GM19452 (cell line): ENCODE measurements around the gene NDE1.
"Not testable (repeated sequence)": the region's sequence is repeated elsewhere in the genome, so short reads cannot be mapped to it uniquely, and the experiment has no call there.

Experiments
- ATAC-seq: cut with Tn5 transposase; IDR thresholded peaks from one replicate; pipeline ENCODE4 v1.9.1; 2021; ENCODE audit not compliant: unreplicated experiment

The NDE1 gene

DNA sequence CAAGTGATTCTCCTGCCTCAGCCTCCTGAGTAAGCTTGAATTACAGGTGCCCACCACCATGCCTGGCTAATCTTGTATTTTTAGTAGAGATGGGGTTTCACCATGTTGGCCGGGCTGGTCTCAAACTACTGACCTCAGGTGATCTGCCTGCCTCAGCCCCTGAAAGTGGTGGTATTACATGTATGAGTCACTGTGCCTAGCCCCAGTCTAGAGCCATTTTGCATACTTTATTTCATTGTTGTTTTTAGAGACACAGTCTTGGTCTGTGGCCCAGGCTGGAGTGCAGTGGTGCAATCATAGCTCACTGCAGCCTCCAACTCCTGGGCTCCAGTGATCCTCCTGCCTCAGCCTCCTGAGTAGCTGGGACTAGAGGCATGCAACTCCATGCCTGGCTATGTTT, 42.5 kb downstream of the NDE1 start:
- ATAC-seq, result not testable (repeated sequence)

DNA sequence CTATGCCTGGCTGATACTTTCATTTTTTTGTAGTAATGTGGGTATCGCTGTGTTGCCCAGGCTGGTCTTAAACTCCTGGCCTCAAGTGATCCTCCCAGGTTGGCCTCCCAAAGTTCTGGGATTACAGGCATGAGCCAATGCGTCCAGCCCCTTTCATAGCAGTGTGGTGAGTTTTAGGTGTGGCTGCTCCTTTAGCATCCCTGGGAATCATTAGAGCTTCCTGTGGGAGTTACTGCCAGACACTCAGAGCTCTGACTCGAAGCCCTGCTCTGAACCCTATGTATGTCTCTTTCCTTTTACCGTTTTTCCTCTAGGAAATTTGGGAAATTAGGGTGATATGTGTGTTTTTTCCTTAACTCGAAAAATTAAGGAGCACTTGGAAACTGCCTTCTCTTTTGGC, 44.5 kb downstream of the NDE1 start:
- no peak for ATAC-seq

DNA sequence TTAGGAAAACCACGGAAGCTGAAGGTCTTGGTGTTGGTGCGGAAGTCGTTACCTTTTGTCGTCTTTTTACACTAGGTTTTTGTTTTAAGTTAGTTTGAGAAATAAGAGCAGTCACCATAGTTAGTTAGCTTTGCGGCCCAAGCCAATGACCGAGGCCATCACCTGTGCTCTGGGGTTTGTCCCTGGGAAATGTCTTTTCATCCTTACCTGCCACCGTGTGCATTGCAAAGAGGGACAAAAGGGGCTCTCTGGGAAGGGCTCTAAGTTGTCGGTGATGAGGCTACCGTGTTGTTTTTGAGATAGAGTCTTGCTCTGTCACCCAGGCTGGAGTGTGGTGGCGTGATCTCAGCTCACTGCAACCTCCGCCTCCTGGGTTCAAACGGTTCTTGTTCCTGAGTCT, 49.8 kb downstream of the NDE1 start:
- no peak for ATAC-seq

DNA sequence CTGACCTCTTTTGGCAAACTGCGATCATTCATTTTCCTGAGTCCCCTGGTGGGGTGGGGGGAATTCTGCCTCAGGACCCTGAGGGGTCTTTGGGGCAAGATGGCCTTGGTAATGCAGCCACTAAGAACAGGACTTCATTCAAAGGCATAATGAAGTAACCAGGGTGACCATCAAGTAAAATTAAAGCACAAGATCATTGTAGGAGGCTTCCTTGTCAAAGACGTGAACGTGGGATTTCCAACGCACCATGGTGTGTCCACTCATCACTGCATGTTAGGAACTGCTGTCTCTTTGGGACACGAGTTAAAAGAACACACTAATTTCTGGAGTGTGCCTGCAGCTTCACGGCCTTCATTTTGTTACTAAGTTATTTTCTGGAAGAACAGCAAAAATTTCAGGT, 51.3 kb downstream of the NDE1 start:
- ATAC-seq, result no peak

DNA sequence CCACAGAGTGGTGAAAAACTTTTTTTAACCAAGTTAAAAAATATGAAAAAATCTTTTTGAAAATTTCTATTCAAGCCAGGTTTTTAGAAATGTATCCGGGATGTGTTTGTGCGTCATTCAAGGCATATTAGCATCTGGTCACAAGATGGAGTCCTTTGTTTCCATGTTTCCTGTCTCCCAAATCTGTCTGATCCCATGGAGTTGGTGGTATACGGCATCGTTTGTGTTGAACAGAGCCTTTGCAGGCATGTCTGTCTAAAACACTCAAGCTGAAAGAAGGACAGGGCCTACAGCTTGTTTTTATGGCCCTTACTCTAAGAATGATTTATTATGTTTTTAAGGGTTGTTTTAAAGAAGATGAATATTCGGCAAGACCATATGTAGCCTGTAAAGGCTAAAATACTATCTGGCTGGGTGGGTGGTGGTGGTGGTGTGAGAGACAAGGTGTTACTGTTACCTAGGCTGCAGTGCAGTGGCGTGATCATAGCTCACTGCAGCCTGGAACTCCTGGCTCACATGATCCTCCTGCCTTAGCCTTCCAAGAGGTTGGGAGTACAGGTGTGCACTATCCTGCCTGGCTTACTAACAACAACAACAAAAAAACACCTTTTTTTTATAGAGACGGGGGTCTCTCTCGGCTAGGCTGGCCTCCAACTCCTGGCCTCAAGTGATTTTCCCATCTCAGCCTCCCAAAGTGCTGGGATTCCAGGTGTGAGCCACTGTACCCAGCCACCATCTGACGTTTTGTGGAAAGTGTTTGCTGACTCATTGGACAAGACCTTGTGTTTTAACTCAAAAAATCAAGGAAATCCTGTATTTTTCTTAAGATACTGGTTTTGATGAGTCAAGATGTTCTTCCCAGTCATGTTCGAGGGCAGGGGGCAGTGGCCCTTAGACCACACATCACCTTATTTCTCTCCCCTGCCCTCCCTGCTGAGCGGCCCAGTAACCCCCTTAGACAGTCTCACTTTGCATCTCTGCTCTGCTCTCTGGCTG, 52.2 kb downstream of the NDE1 start:
- no peak for ATAC-seq

DNA sequence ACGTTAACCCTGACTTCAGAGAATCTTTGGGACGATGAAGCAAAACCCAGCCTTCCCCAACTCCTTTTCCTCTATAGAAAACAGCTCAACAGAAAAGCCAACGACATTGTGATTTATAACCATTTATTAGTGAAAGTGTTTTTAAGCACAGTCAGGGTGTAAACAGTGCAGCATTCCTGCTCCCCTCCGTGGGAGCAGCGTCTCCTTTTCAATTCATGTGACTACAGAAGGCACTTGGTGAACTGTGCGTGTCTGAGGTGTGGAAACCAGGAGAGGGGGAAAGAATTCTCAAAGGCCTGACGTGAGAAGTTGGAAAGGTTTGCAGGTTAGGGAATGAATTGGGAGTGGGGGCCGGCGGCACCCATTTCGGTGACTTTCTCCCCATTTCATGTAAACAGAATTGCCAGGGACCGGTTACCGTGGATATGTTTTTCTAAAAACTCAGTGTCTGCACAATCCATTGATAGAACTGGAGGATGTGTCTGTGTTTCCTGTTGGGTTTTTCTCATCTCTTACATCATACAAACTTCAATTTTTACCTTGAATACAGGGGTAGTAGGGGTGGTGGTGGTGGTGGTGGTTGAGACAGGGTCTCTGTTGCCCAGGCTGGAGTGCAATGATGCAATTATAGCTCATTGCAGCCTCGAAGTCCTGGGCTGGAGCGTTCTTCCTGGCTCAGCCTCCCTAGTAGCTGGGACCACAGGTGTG, 53.1 kb downstream of the NDE1 start:
- no peak for ATAC-seq

DNA sequence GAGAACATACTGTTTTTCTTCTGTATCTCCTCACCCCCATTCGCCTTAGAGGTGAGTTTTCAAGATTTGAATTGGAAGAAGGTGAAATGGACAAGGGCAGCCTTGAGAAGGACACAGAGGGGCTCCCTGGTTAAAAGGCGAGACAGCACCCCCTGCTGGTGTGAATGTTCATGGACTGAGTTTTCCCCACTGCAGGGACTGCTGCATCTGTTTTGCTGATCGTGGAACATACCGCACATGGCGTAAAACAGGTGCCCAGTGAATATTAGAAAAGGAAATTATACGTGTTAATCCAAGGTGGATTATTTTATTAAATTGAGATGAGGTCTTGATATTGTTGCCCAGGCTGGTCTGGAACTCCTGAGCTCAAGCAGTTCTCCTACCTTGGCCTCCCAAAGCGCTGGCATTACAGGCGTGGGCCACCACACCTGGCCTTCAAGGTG, 54.5 kb downstream of the NDE1 start:
- ATAC-seq, result no peak

DNA sequence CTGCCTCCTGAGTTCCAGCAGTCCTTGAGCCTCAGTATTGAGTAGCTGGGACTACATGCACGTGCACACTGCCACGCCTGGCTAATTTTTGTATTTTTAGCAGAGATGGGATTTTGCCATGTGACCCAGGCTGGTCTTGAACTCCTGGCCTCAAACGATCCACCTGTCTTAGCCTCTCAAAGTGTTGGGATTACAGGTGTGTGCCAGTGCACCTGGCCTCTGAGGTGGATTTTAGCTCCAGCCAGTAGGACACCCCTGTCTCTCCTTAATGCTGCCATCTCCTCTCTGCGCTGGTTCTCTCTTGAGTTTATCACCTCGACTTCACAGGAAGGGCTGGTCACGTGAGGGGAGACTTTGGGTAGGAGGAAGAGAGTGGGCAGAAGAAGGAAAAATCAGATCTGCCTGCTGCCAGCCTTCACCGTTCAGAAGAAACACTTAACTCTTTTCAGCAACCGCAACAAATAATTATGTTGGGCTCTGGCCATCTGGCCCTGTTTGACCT, 55.1 kb downstream of the NDE1 start:
- no peak for ATAC-seq

DNA sequence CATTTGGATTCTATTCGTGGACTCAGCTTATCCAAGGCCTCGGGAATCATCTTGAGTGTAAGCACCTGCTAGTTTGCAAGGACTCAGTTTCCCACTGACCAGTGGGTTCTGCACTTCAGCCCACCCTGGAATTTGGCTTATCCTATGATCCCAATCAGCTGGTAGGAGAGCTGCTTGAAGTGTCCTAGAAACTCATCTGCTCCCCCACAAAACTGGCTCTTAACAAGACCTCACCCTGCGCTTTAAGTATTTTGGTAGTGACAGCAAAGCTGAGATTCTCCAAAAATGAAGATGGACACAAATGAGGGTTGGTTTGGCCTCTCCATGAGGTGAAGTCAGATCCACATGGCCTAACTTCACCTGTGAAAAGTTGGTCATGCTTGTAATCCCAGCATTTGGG, 57.3 kb downstream of the NDE1 start:
- no peak for ATAC-seq

DNA sequence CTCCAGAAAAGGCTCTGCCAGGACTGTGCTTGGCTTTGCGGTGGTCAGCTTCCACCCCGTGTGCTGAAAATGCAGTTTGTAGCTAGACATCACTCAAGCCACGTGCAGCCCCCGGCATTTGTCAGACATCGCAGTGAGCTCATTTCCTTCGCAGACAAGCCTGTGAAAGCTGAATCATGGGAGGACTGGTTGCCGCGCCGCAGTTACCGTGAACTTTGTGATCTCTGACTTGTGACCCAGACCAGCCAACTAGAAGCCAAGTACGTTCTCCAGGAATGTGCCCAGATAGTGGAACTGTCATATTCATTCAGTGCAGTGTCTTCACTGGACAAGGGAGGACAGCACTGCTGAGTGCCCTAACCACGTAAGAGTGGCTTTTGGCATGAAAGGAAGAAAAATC, 58.1 kb downstream of the NDE1 start:
- ATAC-seq, result no peak

DNA sequence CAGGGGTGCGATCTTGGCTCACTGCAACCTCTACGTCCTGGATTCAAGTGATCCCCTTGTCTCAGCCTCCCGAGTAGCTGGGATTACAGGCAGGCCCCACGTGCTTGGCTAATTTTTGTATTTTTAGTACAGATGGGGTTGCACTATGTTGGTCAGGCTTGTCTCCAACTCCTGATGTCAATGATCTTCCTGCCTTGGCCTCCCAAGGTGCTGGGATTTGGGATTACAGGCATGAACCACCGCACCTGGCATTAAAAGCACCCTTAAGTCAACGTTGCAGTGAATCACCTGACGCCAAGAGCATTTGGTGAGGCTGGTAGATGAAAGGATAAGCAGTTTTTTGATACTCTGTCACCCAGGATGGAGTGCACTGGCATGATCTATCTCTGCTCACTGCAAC, 59.0 kb downstream of the NDE1 start:
- ATAC-seq, result no peak

DNA sequence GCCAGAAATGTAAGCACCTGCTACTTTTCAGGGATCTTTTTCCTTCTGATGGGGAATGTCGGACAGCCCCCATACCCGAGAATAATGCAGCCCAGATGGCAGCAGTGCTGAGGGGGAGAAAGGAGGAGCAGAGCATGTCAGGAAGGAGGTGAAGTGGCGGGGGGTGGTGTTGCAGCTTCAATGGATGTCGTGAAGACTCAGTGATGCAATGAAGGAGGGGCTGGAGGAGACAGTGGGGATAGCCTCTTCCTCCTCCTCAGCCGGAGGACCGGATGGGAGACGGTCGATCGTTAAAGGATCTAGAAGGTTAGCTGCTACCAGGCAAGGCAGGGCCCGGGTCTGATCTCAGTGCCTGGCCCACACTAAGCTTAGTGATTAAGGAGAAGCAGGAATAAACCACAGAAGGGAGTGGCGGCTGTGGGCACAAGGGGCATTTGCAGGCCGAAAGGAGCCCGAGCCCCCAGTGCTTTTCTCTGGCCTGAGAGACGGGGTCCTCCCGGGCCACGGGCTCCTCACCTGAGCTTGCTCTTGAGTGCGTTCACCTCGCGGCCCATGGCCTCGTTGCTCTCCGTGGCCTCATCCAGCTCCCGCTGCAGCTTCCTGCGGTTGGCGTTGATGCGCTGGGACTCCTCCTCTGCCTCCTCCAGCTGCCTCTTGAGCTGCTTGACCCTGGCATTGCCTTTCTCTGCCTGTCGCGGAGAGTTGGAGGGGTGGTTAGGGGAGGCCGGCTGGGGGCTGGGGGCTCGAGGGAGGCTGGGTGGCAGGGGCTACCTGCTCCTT, 64.5 kb downstream of the NDE1 start:
- no peak for ATAC-seq

DNA sequence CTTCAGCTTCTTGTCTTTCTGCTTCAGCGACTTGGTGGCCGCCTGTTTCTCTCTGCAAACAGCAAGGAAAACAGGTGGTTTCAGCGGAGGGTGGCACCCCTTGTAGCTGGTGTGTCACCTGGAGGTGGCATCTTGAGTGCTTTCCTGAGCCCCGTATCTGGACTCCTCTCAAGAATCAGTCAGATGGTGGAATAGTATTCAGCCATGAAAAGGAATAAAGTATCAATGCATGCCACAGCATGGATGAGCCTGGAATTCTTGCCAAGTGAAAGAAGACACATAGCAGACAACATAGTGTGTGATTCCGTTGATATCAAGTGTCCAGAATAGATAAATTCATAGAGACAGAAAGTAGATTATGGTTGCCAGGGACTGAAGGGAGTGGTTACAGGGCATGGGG, 65.2 kb downstream of the NDE1 start:
- ATAC-seq, result no peak

DNA sequence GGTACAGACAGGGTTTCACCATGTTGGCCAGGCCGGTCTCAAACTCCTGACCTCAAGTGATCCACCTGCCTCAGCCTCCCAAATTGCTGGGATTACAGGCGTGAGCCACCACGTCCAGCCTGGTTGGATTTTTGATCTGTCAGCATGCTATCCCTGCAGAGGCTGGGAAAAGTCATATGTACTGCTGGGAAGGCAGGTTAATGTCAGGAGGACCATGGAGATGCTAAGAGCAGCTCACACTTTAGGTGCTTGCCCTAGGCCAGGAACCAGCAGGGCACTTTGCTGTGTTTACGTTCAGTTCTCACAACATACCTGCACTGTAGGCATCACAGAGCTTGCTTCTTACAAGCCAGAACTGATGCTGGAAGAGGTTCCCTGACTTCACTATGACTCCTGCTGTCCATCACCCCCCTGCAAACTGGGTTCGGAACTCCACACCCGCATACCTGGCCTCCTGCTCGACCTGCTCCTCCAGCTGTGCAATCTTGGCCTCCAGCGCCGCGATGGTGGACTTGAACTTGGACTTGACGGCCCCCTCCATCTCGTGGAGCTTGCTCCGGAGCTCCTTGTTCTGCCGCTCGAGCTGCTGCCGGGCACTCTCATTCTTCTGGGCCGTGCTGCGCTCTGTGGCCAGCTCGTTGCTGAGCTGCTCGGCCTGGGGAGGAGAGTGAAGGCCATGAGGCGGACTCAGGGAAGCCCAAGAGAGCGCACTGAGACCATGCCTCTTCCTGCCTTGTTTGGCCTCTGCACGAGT, 66.8 kb downstream of the NDE1 start:
- no peak for ATAC-seq

DNA sequence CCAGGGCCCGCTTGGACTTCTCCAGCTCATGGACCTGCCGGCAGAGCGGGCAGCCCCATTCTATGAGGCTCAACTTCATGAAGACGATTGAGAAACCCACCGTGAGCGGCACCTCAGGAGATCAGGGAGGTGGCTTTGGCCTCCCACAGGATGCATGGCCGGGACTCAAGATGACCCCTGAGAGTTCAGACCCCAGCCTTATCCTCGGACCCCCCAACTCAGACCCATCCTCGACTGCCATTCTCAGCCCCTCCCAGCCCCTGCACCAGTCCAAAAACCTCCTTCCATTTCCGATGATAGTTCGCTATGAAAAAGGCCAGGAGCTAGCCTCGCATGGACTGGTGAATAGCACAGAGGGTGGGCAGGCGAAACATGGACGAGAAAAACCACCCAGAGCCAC, 71.0 kb downstream of the NDE1 start:
- no peak for ATAC-seq

DNA sequence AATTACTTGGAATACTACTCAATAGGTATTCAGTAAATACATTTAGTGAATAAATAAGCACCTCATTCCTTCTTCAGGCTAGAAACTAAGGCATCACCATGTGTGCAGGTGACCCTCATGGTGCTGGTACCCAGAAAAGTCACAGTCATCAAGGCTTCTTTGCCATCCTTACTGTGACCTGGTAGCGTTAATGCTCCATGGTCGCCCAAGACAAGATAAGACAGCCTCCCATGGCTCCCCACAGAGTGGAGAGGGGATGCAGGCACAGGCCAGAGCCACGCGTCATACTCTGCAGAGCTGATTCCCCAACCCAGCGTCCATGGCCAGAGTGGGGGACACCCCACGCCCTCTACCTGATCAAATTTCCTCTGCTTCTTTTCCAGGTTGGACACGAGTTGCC, 73.8 kb downstream of the NDE1 start:
- no peak for ATAC-seq

DNA sequence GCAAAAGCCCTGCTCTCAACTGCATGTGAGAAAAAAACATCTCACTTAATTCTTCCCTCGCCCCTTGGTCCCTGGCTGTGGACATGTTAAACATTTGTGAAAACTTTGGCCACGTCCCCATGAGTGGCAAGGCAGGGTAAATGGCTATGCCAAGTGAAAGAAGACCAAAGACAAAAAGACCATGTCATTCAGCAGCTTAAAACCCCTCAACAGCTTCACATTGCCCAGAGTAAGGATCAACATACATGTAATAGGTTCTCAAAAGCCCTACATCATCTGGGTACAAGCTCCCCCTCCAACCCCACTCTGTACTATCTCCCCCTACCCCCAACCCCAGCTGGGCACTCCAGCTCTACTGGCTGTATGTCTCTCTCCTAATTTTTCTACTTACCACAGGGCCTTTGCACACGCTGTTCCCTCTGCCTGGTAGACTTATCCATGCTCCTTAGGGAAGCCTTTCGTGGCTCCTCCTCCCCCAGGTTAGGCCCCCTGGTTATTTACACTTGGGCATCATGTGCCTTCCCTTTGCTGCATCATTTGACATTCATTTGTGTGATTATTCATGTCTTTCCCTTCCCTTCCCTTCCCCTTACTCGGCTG, 75.7 kb downstream of the NDE1 start:
- no peak for ATAC-seq

DNA sequence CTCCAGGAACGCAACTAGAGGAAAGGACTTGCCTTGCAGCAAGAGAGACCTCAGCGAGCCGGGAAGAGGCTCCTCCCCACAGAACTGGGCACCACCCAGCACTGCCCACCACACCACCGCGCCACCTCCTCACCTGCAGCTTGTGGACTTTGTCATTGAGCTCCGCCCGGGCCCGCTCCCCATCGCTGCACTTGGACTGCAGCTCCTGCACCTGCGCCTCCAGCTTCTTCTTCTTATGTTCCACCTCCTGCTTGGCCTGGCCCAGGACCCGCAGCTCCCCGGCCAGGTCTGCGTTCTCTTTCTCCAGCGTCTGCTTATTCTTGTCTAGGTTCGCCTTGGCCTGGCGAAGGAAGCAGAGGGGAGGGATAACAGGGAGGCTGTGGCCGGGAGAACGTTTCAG, 76.7 kb downstream of the NDE1 start:
- no peak for ATAC-seq

DNA sequence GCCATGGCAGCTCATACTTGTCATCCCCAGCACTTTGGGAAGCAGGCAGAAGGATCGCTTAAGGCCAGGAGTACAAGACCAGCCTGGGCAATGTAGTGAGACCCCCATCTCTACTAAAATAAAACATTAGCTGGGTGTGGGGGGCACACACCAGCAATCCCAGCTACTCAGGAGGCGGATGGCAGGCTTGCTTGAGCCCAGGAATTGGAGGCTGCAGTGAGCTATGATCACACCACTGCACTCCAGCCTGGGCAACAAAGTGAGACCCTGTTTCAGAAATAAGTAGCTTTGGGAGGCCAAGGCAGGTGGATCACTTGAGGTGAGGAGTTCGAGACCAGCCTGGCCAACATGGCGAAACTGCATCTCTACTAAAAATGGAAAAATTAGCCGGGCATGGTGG, 77.7 kb downstream of the NDE1 start:
- ATAC-seq, result not testable (repeated sequence)

DNA sequence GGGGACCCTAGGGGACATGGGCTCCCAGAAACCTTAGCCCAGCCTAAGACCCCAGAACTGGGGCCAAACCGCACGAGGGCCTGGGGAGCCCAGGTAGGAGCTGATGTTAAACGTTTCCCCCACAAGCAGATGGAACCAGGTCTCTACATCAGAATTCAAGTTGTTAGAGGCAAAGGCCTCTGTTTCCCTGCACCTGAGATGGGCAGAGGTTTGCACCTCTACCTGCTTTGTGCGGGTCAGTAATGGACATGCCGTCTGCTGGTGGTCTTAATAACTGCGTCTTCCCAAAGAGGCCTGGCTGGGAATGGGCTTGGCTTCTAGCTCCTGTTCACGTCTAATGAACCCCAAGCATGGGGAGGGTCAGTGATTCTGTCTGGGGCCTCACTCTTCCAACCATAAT, 79.1 kb downstream of the NDE1 start:
- ATAC-seq, result no peak
